Lower leg skin (tissue), 4 donors: ENCODE results near the gene SEPTIN2. TPM values are rescaled to one million over a fixed set of nuclear protein-coding genes. Genes with fewer than 3 reads are reported as not detected.

Source experiments
- DNase-seq, 2 donors: peaks; one replicate each; pipeline ENCODE4 v3.0.0-alpha.2; 2019; ENCODE audit warnings: low spot score in 2 of 2
- H3K4me3 ChIP-seq: fragments of 200-600 bp; sonication (generic); 2 replicates; pipeline ENCODE4 v1.5.1; 2017; ENCODE audit warnings: mild to moderate bottlenecking, low read depth; ENCODE audit not compliant: poor library complexity, severe bottlenecking
- CTCF ChIP-seq, 3 donors: fragments of 450-650 bp; IDR thresholded peaks; one replicate each; pipeline ENCODE4 v1.5.1; 2016; ENCODE audit warnings: antibody characterized with exemption in 3 of 3, mild to moderate bottlenecking in 3 of 3, moderate library complexity in 2 of 3
- POLR2A ChIP-seq, 2 donors: fragments of 450-650 bp; IDR thresholded peaks; one replicate each; pipeline ENCODE4 v1.6.1; 2016 to 2017; ENCODE audit warnings: antibody characterized with exemption in 2 of 2, mild to moderate bottlenecking in 1 of 2, moderate library complexity in 1 of 2
- WGBS, 2 donors: methylation state at CpG; one replicate each; pipeline ENCODE4 v1.1.5; 2018; 5-methylcytosine and 5-hydroxymethylcytosine counted together
- intact Hi-C: fragments of 100-400 bp; cut with DNase I; formaldehyde crosslinking; loops from one replicate; pipeline ENCODE4 v1.15.0; 2023; ENCODE audit warnings: low total_unique reads
- total RNA-seq, 4 donors: library from RNA; depleted of rRNA; stranded (reverse); fragments of >200 nt; gene quantifications; one replicate each; pipeline ENCODE4 v1.1.0, GENCODE V29; 2016

SEPTIN2 gene
- total RNA-seq, 4 donors from 2014 or later: 97.3 to 164 (median 124) TPM

GRCh38 chr2:241298673-241299072 lies 17.1 kb upstream of the SEPTIN2 start:
- 87 to 94% methylated on average over 5 of the region's 5 CpGs for WGBS, 2 donors
- H3K4me3 ChIP-seq: no peak overlapping the region

GRCh38 chr2:241300000-241300399 lies 15.7 kb upstream of the SEPTIN2 start:
- WGBS, 2 donors: 73 to 80% methylated on average over 12 of the region's 12 CpGs
- peak in 1 of 2 donors; percentile 82 for DNase-seq
- TF ChIP-seq POLR2A (IDR thresholded peaks at IDR 0.05) (no peak), CTCF (IDR thresholded peaks at IDR 0.05) (no peak)
- intact Hi-C loops: no loop called here
- H3K4me3 ChIP-seq: no peak overlapping the region

More at GRCh38 chr2:241298673-241299072, 17.1 kb upstream of the SEPTIN2 start:
- intact Hi-C loops: no loop called here
- DNase-seq: no peak
- TF ChIP-seq POLR2A (IDR thresholded peaks at IDR 0.05) (no peak), CTCF (IDR thresholded peaks at IDR 0.05) (no peak)

GRCh38 chr2:241302083-241302482 lies 13.6 kb upstream of the SEPTIN2 start:
- 90 to 91% methylated on average over 3 of the region's 3 CpGs for WGBS, 2 donors
- intact Hi-C loops: no loop called here
- DNase-seq: no peak
- H3K4me3 ChIP-seq: no peak overlapping the region
- no peak for TF ChIP-seq CTCF (IDR thresholded peaks at IDR 0.05)
- no peak for TF ChIP-seq POLR2A (IDR thresholded peaks at IDR 0.05)

GRCh38 chr2:241302759-241303651 lies 12.7 kb upstream of the SEPTIN2 start:
- intact Hi-C loops: no loop called here
- WGBS, 2 donors: 87 to 88% methylated on average over 13 of the region's 13 CpGs
- TF ChIP-seq CTCF (IDR thresholded peaks at IDR 0.05) (no peak), POLR2A (IDR thresholded peaks at IDR 0.05) (no peak)

GRCh38 chr2:241304039-241304670 lies 11.6 kb upstream of the SEPTIN2 start:
- no peak for DNase-seq
- H3K4me3 ChIP-seq: no peak overlapping the region
- TF ChIP-seq CTCF (IDR thresholded peaks at IDR 0.05): no peak
- TF ChIP-seq POLR2A (IDR thresholded peaks at IDR 0.05): no peak
- intact Hi-C loops: no loop called here
- WGBS, 2 donors: 59 to 61% methylated on average over 5 of the region's 5 CpGs

More at GRCh38 chr2:241302759-241303651, 12.7 kb upstream of the SEPTIN2 start:
- no peak overlapping the region for H3K4me3 ChIP-seq
- no peak for DNase-seq
